Loucy (cell line): ENCODE data around the gene STYXL2.

Experiments used
- H2AFZ ChIP-seq: fragments of 200-600 bp; sonication (generic); 2 replicates; pipeline ENCODE4 v1.6.0; 2016; ENCODE audit warnings: antibody characterized with exemption, mild to moderate bottlenecking, low read length, moderate library complexity
- H3F3A ChIP-seq: fragments of 200-600 bp; 2 replicates; pipeline ENCODE4 v1.6.0; 2016; ENCODE audit warnings: antibody characterized with exemption, low read depth, mild to moderate bottlenecking
- H3K27me3 ChIP-seq: fragments of 200-600 bp; sonication (generic); 2 replicates; pipeline ENCODE4 v1.6.1; 2014; ENCODE audit warnings: low read length, mild to moderate bottlenecking; ENCODE audit not compliant: insufficient read depth, poor library complexity, severe bottlenecking
- H3K36me3 ChIP-seq: fragments of 200-600 bp; sonication (generic); 2 replicates; pipeline ENCODE4 v1.6.1; 2016; ENCODE audit warnings: low read length; ENCODE audit not compliant: insufficient read depth
- H3K4me1 ChIP-seq: fragments of 200-600 bp; sonication (generic); 2 replicates; pipeline ENCODE4 v1.5.1; 2014; ENCODE audit warnings: low read length, mild to moderate bottlenecking; ENCODE audit not compliant: insufficient read depth, poor library complexity, severe bottlenecking
- H3K4me2 ChIP-seq: fragments of 200-600 bp; sonication (generic); 2 replicates; pipeline ENCODE4 v1.6.0; 2014; ENCODE audit warnings: antibody characterized with exemption, low read length, low read depth, mild to moderate bottlenecking; ENCODE audit not compliant: poor library complexity, severe bottlenecking
- H3K4me3 ChIP-seq: fragments of 200-600 bp; sonication (generic); 2 replicates; pipeline ENCODE4 v1.5.1; 2014; ENCODE audit warnings: low read length, mild to moderate bottlenecking, mixed read lengths; ENCODE audit not compliant: poor library complexity, severe bottlenecking
- H3K79me2 ChIP-seq: fragments of 200-600 bp; sonication (generic); 2 replicates; pipeline ENCODE4 v1.6.1; 2014; ENCODE audit warnings: low read length; ENCODE audit not compliant: insufficient read depth
- H3K9ac ChIP-seq: fragments of 200-600 bp; sonication (generic); 2 replicates; pipeline ENCODE4 v1.6.0; 2014; ENCODE audit warnings: mild to moderate bottlenecking, low read depth, low read length, moderate library complexity; ENCODE audit not compliant: poor library complexity, severe bottlenecking
- H3K9me2 ChIP-seq: fragments of 200-600 bp; sonication (generic); replicated peaks from 2 replicates; pipeline ENCODE4 v1.6.1; 2016; ENCODE audit warnings: low read depth, low read length, mixed read lengths
- H3K9me3 ChIP-seq: fragments of 200-600 bp; sonication (generic); 2 replicates; pipeline ENCODE4 v1.6.1; 2014; ENCODE audit warnings: mild to moderate bottlenecking, antibody characterized with exemption, low read length, low read depth; ENCODE audit not compliant: insufficient read depth
- H4K20me1 ChIP-seq: fragments of 200-600 bp; sonication (generic); 2 replicates; pipeline ENCODE4 v1.6.0; 2014; ENCODE audit warnings: antibody characterized with exemption, low read length, mild to moderate bottlenecking; ENCODE audit not compliant: insufficient read depth, poor library complexity, severe bottlenecking
- CTCF ChIP-seq: fragments of 200-600 bp; sonication (generic); conservative IDR thresholded peaks from 2 replicates; pipeline ENCODE4 v1.5.1; 2014; ENCODE audit warnings: mild to moderate bottlenecking, antibody characterized with exemption, low read length
- EZH2phosphoT487 ChIP-seq: fragments of 200-600 bp; IDR thresholded peaks from 2 replicates; pipeline ENCODE4 v1.6.1; 2018; ENCODE audit warnings: antibody characterized with exemption, mild to moderate bottlenecking, moderate library complexity, borderline replicate concordance

STYXL2 gene

GRCh38 chr1:167121375-167122120 lies 27.7 kb downstream of the STYXL2 start:
- Histone ChIP-seq H3F3A (no peaks in the 10 kb centered on the region), H3K9me2 (no peaks in the 10 kb centered on the region), H3K9me3 (no peaks in the 10 kb centered on the region), H2AFZ (0 out of 2 replicates have a peak overlapping the region, but pooled peaks have one; percentile 8), H3K4me2 (no peak overlapping the region), H3K27me3 (no peaks in the 10 kb centered on the region), H4K20me1 (no peaks in the 10 kb centered on the region), H3K36me3 (no peaks in the 10 kb centered on the region), H3K4me1 (peaks cover 8% of the 10 kb centered on the region), H3K4me3 (no peak overlapping the region), H3K79me2 (no peaks in the 10 kb centered on the region), H3K9ac (no peak overlapping the region)
- no peak for TF ChIP-seq CTCF

- no peaks in the 10 kb centered on the region for H3F3A ChIP-seq
- no peaks in the 10 kb centered on the region for H3K79me2 ChIP-seq
- H3K4me1 ChIP-seq, result peaks cover 8% of the 10 kb centered on the region
- 0 out of 2 replicates have a peak overlapping the region, but pooled peaks have one; percentile 8 for H2AFZ ChIP-seq
- no peaks in the 10 kb centered on the region for H3K27me3 ChIP-seq
- no peaks in the 10 kb centered on the region for H3K36me3 ChIP-seq
- H3K4me3 ChIP-seq, result no peak overlapping the region
- H4K20me1 ChIP-seq, result no peaks in the 10 kb centered on the region
- H3K9me2 ChIP-seq, result no peaks in the 10 kb centered on the region
- no peaks in the 10 kb centered on the region for H3K9me3 ChIP-seq
- no peak overlapping the region for H3K9ac ChIP-seq
- H3K4me2 ChIP-seq, result no peak overlapping the region
- TF ChIP-seq EZH2phosphoT487 (no peak), CTCF (no peak)
Measured at GRCh38 chr1:167122121-167122480, 28.2 kb downstream of the STYXL2 start.

- TF ChIP-seq CTCF, result no peak
- TF ChIP-seq EZH2phosphoT487, result no peak
- Histone ChIP-seq H3K79me2 (no peaks in the 10 kb centered on the region), H3K36me3 (no peaks in the 10 kb centered on the region), H4K20me1 (no peaks in the 10 kb centered on the region), H3K4me1 (peaks cover 8% of the 10 kb centered on the region), H3K9ac (no peak overlapping the region), H3K9me3 (no peaks in the 10 kb centered on the region), H3K4me2 (no peak overlapping the region), H3K27me3 (no peaks in the 10 kb centered on the region), H3K4me3 (no peak overlapping the region), H3F3A (no peaks in the 10 kb centered on the region), H2AFZ (no peak overlapping the region), H3K9me2 (no peaks in the 10 kb centered on the region)
Measured at GRCh38 chr1:167122568-167122967, 28.7 kb downstream of the STYXL2 start.
